GM23338 (cell line): Measurements from ENCODE around the gene CTRL. TPM values are rescaled to one million over a fixed set of nuclear protein-coding genes. Genes with fewer than 3 reads are reported as not detected.

Experiments
- ATAC-seq: fragments of 200-7000 bp; cut with Tn5 transposase; 3 replicates; pipeline ENCODE4 v1.9.1; 2020
- DNase-seq: peaks from one replicate; pipeline ENCODE4 v3.0.0-alpha.2; 2015; ENCODE audit warnings: low spot score
- H2AFZ ChIP-seq: fragments of 200-600 bp; sonication (generic); 2 replicates; pipeline ENCODE4 v1.8.0; 2016; ENCODE audit warnings: antibody characterized with exemption, mild to moderate bottlenecking, moderate library complexity
- H3F3A ChIP-seq: fragments of 200-600 bp; sonication (generic); replicated peaks from 2 replicates; pipeline ENCODE4 v1.8.0; 2017; ENCODE audit warnings: antibody characterized with exemption, mixed run types, low read depth
- H3K27ac ChIP-seq: fragments of 200-600 bp; sonication (generic); 2 replicates; pipeline ENCODE4 v1.6.1; 2016; ENCODE audit warnings: low read depth
- H3K27me3 ChIP-seq: fragments of 200-600 bp; sonication (generic); 2 replicates; pipeline ENCODE4 v1.8.0; 2016; ENCODE audit warnings: mild to moderate bottlenecking, mixed run types, moderate library complexity; ENCODE audit not compliant: insufficient read depth
- H3K36me3 ChIP-seq: fragments of 200-600 bp; sonication (generic); 2 replicates; pipeline ENCODE4 v1.8.0; 2016; ENCODE audit warnings: mild to moderate bottlenecking; ENCODE audit not compliant: insufficient read depth
- H3K4me1 ChIP-seq: fragments of 200-600 bp; sonication (generic); 2 replicates; pipeline ENCODE4 v1.8.0; 2016; ENCODE audit warnings: mild to moderate bottlenecking, moderate library complexity; ENCODE audit not compliant: insufficient read depth
- H3K4me2 ChIP-seq: fragments of 200-600 bp; sonication (generic); 2 replicates; pipeline ENCODE4 v1.7.1; 2017; ENCODE audit warnings: mixed run types
- H3K4me3 ChIP-seq: fragments of 200-600 bp; sonication (generic); 2 replicates; pipeline ENCODE4 v1.6.1; 2016; ENCODE audit warnings: mixed run types
- H3K79me2 ChIP-seq: fragments of 200-600 bp; sonication (generic); replicated peaks from 2 replicates; pipeline ENCODE4 v1.8.0; 2017; ENCODE audit warnings: mild to moderate bottlenecking; ENCODE audit not compliant: insufficient read depth
- H3K9me2 ChIP-seq: fragments of 200-600 bp; sonication (generic); 2 replicates; pipeline ENCODE4 v1.8.0; 2017; ENCODE audit not compliant: insufficient read depth
- H4K20me1 ChIP-seq: fragments of 200-600 bp; sonication (generic); replicated peaks from 2 replicates; pipeline ENCODE4 v1.8.0; 2017; ENCODE audit warnings: mild to moderate bottlenecking; ENCODE audit not compliant: insufficient read depth
- H3K27ac Mint-ChIP-seq: 2 replicates; pipeline ENCODE4 v1.8.0; 2020; ENCODE audit warnings: inconsistent platforms, mild to moderate bottlenecking, moderate library complexity, mixed read lengths
- H3K27me3 Mint-ChIP-seq: 3 replicates; pipeline ENCODE4 v1.8.0; 2022; ENCODE audit warnings: low read depth, mild to moderate bottlenecking, moderate library complexity, mixed read lengths, inconsistent platforms; ENCODE audit not compliant: insufficient read depth, poor library complexity
- H3K36me3 Mint-ChIP-seq: 3 replicates; pipeline ENCODE4 v1.8.0; 2021; ENCODE audit warnings: low read depth, mild to moderate bottlenecking, inconsistent platforms, moderate library complexity, mixed read lengths
- H3K4me1 Mint-ChIP-seq: 3 replicates; pipeline ENCODE4 v1.8.0; 2020; ENCODE audit warnings: mild to moderate bottlenecking, inconsistent platforms, mixed read lengths
- H3K4me3 Mint-ChIP-seq: 3 replicates; pipeline ENCODE4 v1.8.0; 2021; ENCODE audit warnings: moderate library complexity, mild to moderate bottlenecking, inconsistent platforms, mixed read lengths
- H3K9me3 Mint-ChIP-seq: 3 replicates; pipeline ENCODE4 v1.8.0; 2020; ENCODE audit warnings: moderate library complexity, mild to moderate bottlenecking, inconsistent platforms, mixed read lengths
- CREB1 ChIP-seq: fragments of 250-450 bp; sonication (Bioruptor Pico); IDR thresholded peaks from 2 replicates; pipeline ENCODE4 v1.5.0; 2020; ENCODE audit warnings: low read depth, mild to moderate bottlenecking, moderate library complexity
- CTCF ChIP-seq, 2 experiments: fragments of 200-600 bp in 1 of 2; sonication (generic) in 1 of 2; conservative IDR thresholded peaks; 2 replicates each; pipeline versions ENCODE4 v1.5.1 to v1.6.1; 2016 to 2017; ENCODE audit warnings: antibody characterized with exemption in 2 of 2, low read depth in 2 of 2, mild to moderate bottlenecking in 2 of 2, moderate library complexity in 1 of 2
- ETS1 ChIP-seq: IDR thresholded peaks from 2 replicates; pipeline ENCODE4 v1.6.1; 2016; ENCODE audit warnings: antibody characterized with exemption
- EZH2 ChIP-seq: fragments of 200-600 bp; sonication (generic); IDR thresholded peaks from one replicate; pipeline ENCODE4 v1.8.0; 2017; ENCODE audit warnings: antibody characterized with exemption, mild to moderate bottlenecking, low read depth; ENCODE audit not compliant: unreplicated experiment
- EZH2phosphoT487 ChIP-seq: fragments of 200-600 bp; sonication (generic); IDR thresholded peaks from one replicate; pipeline ENCODE4 v1.8.1; 2018; ENCODE audit warnings: antibody characterized with exemption; ENCODE audit not compliant: unreplicated experiment
- JUNB ChIP-seq: IDR thresholded peaks from one replicate; pipeline ENCODE4 v1.6.1; 2016; ENCODE audit warnings: antibody characterized with exemption; ENCODE audit not compliant: unreplicated experiment
- NANOG ChIP-seq: IDR thresholded peaks from 2 replicates; pipeline ENCODE4 v1.6.1; 2016; ENCODE audit warnings: antibody characterized with exemption, borderline replicate concordance
- POLR2AphosphoS5 ChIP-seq: IDR thresholded peaks from 2 replicates; pipeline ENCODE4 v1.6.1; 2016; ENCODE audit warnings: antibody characterized with exemption, low read depth
- REST ChIP-seq: IDR thresholded peaks from one replicate; pipeline ENCODE4 v1.6.1; 2018; ENCODE audit warnings: antibody characterized with exemption; ENCODE audit not compliant: unreplicated experiment
- STAT1 ChIP-seq: IDR thresholded peaks from one replicate; pipeline ENCODE4 v1.6.1; 2016; ENCODE audit warnings: antibody characterized with exemption; ENCODE audit not compliant: unreplicated experiment
- ZNF114 ChIP-seq: fragments of 250-450 bp; sonication (Bioruptor Pico); IDR thresholded peaks from 2 replicates; pipeline ENCODE4 v1.5.0; 2020; ENCODE audit warnings: mild to moderate bottlenecking, moderate library complexity
- ZNF331 ChIP-seq: fragments of 250-450 bp; sonication (Bioruptor Pico); IDR thresholded peaks from 2 replicates; pipeline ENCODE4 v1.5.0; 2020; ENCODE audit warnings: low read depth, mild to moderate bottlenecking, moderate library complexity
- ZNF462 ChIP-seq: fragments of 250-450 bp; sonication (Bioruptor Pico); IDR thresholded peaks from 2 replicates; pipeline ENCODE4 v1.5.0; 2020; ENCODE audit warnings: mild to moderate bottlenecking, moderate library complexity
- polyA plus RNA-seq: library from polyadenylated mRNA; unstranded; fragments of >200 nt; fragmentation: Nextera tagmentation; extraction: Ambion mirVana; gene quantifications from 2 replicates; pipeline ENCODE4 v1.2.1, GENCODE V29; 2016
- total RNA-seq: library from RNA; depleted of rRNA; stranded (reverse); fragments of >200 nt; shearing (Covaris generic); gene quantifications from 2 replicates; pipeline ENCODE4 v1.2.3, GENCODE V29; 2014

Gene CTRL
- total and polyA plus RNA-seq, 2 experiments from 2014 or later = 1.6 to 13.0 TPM

- H3K79me2 ChIP-seq = no peaks in the 10 kb centered on the region
- H3K4me2 ChIP-seq = no peak overlapping the region
- Mint-ChIP-seq H3K4me1 (no peaks in the 10 kb centered on the region; the same call in 2 of the 3 replicates), H3K27me3 (peaks cover 9% of the 10 kb centered on the region), H3K4me3 (no peak overlapping the region), H3K36me3 (no peaks in the 10 kb centered on the region), H3K9me3 (peaks cover 3% of the 10 kb centered on the region), H3K27ac (no peak overlapping the region)
- no peaks in the 10 kb centered on the region for H3K36me3 ChIP-seq
- no peak for DNase-seq
- no peak overlapping the region for H2AFZ ChIP-seq
- no peaks in the 10 kb centered on the region for H3K9me2 ChIP-seq
- H3K4me1 ChIP-seq = no peaks in the 10 kb centered on the region
- H3K27me3 ChIP-seq = no peaks in the 10 kb centered on the region
- no peaks in the 10 kb centered on the region for H3F3A ChIP-seq
- no peaks in the 10 kb centered on the region for H4K20me1 ChIP-seq
- TF ChIP-seq CTCF (conservative IDR thresholded peaks at IDR 0.05; ENCODE audit: low read depth in 2 of 2) (no peak), CREB1 (CRISPR knock-in tag) (no peak), REST (no peak), ZNF462 (no peak), ZNF114 (CRISPR knock-in tag) (no peak), JUNB (no peak), POLR2AphosphoS5 (no peak), NANOG (no peak), EZH2 (no peak), ZNF331 (CRISPR knock-in tag) (no peak), STAT1 (no peak), ETS1 (no peak), EZH2phosphoT487 (no peak)
- no peak overlapping the region for H3K4me3 ChIP-seq
- no peak overlapping the region for H3K27ac ChIP-seq
- no peak for ATAC-seq
Measured at GRCh38 chr16:67977469-67978227, 46.0 kb upstream of the CTRL start.
